Activated CD4-positive, alpha-beta T cell treated with anti-CD3 and anti-CD28 coated beads for 24 hours (primary cell): ENCODE measurements around the gene PIP5KL1.

Experiments used
- DNase-seq, 2 donors: peaks; one replicate each; pipeline ENCODE4 v3.0.0-alpha.2; 2020; ENCODE audit warnings: low read depth in 2 of 2

PIP5KL1 gene

GRCh38 chr9:127931092-127931881, 710 bp upstream of the PIP5KL1 start:
- no peak for DNase-seq

- no peak for DNase-seq
These were observed 975 bp downstream of the PIP5KL1 start for GRCh38 chr9:127929625-127929979.

DNA sequence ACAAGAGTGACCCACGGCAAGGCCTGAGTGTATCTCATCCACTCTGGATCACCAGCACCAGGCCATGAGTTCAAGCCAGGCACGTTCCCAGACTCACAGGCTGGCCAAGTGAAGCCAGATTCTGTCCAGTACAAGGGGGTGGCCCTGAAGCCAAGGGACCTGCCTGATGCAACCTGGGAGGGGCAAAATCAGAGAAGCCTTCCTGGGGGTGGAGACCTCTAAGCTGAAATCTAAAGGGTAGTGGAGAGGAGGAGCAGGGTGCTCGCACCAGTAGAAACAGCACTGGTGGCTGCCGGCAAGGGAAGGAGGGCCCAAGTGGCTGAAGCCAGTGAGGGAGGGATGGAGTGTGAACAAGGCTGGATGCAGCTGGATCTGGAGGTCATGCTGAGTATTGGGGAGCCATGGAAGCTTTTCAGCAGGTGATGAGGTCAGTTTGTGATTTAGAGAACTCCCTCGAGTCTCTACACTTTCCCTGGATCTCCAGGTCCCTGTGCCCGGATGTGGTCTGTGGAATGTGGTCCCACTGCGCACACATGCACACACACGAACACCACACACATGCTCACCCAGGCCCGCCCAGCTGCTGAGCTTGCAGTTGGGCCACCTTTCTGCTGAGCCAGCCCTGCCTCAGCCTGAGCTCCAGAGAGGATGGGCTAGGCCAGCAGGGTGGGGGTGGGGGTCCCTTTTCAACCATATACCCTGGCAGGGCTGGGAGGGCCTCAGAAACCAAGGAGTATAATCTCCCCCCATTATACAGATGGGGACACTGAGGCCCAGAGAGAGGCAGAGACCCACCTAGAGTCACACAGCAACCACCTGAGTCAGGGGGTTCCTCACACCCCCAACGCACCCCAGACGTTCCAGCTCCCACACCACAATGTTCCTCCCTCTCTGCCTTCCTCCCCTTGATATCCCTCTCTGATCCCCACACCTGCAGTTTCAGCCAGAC, 1.6 kb downstream of the PIP5KL1 start:
- DNase-seq, result no peak

GRCh38 chr9:127927988-127928675, 2.4 kb downstream of the PIP5KL1 start:
- no peak for DNase-seq

- DNase-seq, result peak in 1 of 2 donors; percentile 73
These were observed 3.2 kb downstream of the PIP5KL1 start for GRCh38 chr9:127927201-127927987.

DNA sequence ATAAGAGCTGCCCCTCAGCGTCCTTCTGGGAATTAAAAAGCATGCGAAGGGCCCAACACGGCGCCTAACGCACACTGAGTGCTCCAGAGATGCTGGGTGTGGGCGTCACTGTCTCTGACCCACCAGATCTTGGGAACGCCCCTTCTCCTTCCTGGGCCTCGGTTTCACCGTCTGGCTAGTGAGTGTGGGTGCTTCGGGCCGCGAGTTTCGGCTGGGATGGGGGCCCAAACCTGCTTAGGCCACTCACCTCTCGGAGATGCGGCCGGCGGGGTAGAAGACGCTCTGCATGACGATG, 3.7 kb downstream of the PIP5KL1 start:
- DNase-seq, result no peak

DNA sequence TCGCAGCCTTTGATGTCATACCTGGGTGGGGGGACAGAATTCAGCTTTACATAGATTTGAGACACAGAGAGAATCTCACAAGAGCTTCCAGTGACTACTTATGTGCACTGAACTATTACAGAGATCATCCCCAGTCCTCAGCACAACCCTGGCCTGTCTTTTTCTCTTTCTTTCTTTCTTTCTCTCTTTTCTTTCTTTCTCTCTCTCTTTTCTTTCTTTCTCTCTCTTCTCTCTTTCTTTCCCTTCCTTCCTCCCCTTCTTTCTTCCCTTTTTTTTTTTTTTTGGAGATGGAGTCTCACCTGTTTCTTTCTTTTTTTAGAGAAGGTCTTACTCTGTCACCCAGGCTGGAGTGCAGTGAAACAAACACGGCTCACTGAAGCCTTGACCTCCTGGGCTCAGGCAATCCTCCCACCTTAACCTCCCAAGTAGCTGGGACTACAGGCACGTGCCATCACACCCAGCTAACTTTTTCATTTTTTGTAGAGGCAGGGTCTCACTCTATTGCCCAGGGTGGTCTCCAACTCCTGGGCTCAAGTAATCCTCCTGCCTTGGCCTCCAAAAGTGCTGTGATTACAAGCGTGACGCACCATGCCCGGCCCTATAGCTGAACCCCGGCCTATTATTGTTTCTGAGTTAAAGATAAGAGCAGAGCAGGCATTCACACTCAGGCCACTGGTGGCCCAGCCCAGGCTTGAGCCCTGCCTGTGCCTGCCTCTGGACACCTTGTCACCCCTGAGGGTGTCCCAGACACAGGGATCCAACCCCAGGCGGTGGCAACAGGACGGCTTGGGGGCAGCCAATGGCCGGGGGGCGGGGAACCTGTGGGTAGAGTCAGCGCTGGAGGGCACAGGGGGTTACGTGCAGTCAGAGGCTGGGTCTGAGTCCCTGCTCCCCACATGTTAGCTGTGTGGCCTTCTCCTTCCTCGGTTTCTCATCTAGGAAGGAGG, 4.3 kb downstream of the PIP5KL1 start:
- DNase-seq, result no peak

DNA sequence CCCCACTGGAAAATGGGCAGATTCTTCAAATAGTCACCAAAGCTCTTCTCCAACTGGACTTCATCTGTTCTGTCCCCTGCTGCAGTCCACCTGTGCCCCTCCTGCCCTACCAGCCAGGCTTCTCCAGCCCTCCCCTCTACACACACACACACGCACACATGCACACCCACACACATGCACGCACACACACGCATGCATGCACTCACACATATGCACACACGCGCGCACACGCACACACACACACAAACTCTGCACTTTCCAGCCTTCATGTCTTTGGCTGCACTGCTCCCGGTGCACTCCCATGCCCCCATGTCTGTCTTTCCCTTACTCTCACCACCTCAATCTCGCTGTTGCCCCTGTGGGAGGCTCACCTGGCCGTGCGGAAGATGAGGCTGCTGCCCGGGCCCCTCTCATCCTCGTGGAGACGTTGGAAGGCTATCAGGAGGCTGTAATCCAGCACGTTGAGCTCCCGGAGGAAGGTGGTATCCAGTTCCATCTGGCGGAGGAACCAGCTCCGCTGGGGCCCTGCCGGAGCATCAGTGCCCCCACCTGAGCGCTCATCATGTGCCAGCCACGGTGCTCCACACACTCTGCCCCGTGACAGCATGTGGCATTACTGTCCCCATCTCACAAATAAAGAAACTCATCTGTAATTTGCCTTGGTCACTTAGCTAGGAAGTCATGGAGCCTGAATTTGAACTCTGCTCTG, 5.7 kb downstream of the PIP5KL1 start:
- no peak for DNase-seq

DNA sequence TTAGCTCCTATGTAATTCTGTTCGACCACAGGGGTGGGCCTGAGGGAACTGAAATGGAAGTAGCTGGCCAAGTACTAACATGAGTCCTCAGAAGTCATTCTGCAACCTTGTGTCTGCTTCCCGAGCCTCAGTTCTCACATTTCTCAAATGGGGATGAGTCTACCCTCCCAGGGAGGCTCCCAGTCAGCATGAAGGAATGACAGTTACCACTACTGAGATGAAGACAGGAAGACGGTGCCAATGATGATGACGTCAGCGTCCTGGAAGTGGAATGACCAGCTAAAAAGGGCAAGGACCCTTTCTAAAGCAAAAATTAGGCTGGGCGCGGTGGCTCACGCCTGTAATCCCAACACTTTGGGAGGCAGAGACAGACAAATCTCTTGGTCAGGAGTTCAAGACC, 6.8 kb downstream of the PIP5KL1 start:
- DNase-seq, result no peak

GRCh38 chr9:127923046-127923445, 7.5 kb downstream of the PIP5KL1 start:
- no peak for DNase-seq

GRCh38 chr9:127921557-127922120, 8.9 kb downstream of the PIP5KL1 start:
- DNase-seq, result peak; percentile 73 to 76

DNA sequence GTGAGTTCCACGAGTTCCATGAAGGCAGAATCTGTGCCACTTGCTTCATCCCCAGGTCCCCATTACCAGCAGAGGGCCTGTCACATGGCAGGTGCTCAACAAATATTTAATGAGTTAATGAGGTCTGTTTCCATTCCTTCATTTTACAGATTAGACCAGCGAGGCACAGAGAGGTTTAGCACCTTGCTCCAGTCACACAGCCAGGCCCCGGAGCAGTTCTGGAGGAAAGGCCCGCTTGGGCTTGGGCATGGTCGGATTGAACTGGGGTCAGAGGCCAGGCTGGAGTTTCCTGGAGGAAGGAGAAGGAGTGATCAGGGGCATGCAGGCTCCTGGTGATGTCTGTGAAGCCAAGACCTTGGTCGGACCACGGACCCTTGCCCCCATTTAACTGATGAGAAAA, 9.8 kb downstream of the PIP5KL1 start:
- DNase-seq, result no peak

DNA sequence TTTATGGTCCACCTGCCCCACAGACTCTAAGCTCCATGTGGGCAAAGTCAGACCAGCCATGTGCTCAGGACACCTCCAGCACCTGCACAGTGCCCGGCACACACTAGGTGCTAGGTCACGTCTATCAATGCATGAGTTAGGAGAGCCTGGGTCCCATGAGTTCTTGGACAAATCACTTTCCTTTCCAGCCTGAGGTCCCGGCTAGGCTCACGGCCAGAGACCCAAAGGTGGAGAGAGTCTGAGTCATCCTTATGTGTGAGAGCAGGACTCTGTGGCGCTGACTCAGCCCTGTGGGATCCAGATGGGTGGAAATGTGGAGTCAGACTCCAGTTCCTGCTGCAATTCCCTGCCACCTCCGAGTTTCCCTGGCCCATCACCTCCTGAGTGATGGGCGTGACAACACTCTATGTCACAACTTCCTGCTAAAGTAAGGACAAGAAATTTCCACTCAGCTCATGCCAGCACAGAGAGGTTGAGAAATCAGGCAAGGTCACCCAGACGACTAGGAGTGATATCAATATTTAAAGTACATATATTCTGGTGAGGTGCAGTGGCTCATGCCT, 11.2 kb downstream of the PIP5KL1 start:
- DNase-seq, result no peak

DNA sequence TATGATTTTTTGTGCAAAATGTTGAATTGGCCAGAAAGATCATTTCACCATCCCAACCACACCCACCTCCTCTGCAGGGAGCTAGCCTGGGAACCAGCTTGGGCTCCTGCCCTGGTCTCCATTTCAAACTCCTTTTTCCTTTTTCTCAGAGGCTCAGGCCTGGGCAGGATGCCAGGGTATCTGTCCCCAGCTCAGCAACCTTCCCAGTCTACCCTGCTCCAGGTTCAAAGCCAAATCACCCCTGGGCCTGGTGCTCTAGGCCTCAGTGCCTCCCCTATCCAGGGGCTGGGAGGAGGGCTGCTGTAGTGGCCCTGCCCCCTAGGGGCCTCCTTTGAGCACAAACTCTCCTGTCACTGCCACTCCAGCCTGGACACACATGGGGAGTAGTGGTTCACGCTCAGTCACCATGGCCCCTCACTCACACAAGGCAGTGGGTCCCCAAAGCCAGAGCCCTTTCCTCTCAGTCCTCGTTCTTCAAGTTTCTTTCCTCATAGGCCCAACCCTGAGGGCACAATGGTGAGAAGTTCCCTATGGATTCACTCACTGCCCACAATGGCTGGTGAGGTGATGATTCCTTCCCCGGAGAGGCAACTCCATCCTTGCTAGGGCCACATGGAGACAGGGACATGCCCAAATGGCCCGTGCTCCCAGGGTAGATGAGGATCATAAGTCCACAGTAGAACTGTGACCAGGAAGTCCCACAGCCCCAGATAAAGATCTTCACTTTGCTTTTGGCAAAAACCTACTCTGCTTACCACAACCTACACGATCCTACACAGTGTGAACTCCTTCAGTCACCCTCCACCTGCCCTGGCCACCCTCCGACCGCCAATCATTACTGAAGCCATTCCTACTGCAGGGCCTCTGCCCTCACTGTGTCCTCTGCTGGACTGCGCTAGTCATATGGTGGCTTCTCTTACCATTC, 12.1 kb downstream of the PIP5KL1 start:
- no peak for DNase-seq

GRCh38 chr9:127917603-127918002, 13.0 kb downstream of the PIP5KL1 start:
- no peak for DNase-seq

- peak; percentile 97 to 98 for DNase-seq
These were observed 13.6 kb downstream of the PIP5KL1 start, which contains the start of gene ST6GALNAC4 for GRCh38 chr9:127916720-127917581. Gene ST6GALNAC4, minus strand, starts transcription at chr9:127917041. Its CDS starts 622 bp downstream, at chr9:127916419.
